Right lobe of liver (tissue), 6 donors: ENCODE results near the gene CCL5. TPM values are rescaled to one million over a fixed set of nuclear protein-coding genes. Genes with fewer than 3 reads are reported as not detected.
A peak's percentile ranks its signal among the peaks of the same experiment; 100 is the strongest.

Experiments used
- ATAC-seq, 4 donors: fragments of 200-7000 bp; cut with Tn5 transposase; one replicate each; pipeline ENCODE4 v1.9.1; 2020; ENCODE audit warnings: mild to moderate bottlenecking in 4 of 4, moderate library complexity in 4 of 4
- DNase-seq, 3 donors: peaks; one replicate each; pipeline ENCODE4 v3.0.0-alpha.2; 2020
- H3K27ac ChIP-seq, 3 donors: fragments of 200-600 bp; one replicate each; pipeline ENCODE4 v1.8.0; 2022
- H3K27me3 ChIP-seq, 2 donors: fragments of 200-600 bp; one replicate each; pipeline ENCODE4 v1.8.0; 2022
- H3K36me3 ChIP-seq, 4 donors: fragments of 200-600 bp; sonication (generic) in 1 of 4; one replicate each; pipeline versions ENCODE4 v1.5.1 to v1.8.0; 2017 to 2022; ENCODE audit warnings: control low read depth in 1 of 4
- H3K4me1 ChIP-seq, 4 donors: fragments of 200-600 bp; sonication (generic) in 1 of 4; one replicate each; pipeline versions ENCODE4 v1.5.1 to v1.8.0; 2017 to 2022; ENCODE audit warnings: control low read depth in 1 of 4
- H3K4me3 ChIP-seq, 3 donors: fragments of 200-600 bp; one replicate each; pipeline ENCODE4 v1.8.0; 2022
- H3K9me3 ChIP-seq, 4 donors: fragments of 200-600 bp; sonication (generic) in 1 of 4; one replicate each; pipeline versions ENCODE4 v1.5.1 to v1.8.0; 2017 to 2022; ENCODE audit warnings: control low read depth in 1 of 4
- CTCF ChIP-seq, 4 donors: fragments of 200-600 bp in 3 of 4; fragments of 450-650 bp in 1 of 4; IDR thresholded peaks; one replicate each; pipeline versions ENCODE4 v1.5.1 to v1.8.0; 2016 to 2022; ENCODE audit warnings: antibody characterized with exemption in 4 of 4, mild to moderate bottlenecking in 2 of 4
- POLR2A ChIP-seq: fragments of 450-650 bp; IDR thresholded peaks from one replicate; pipeline ENCODE4 v1.6.1; 2017; ENCODE audit warnings: antibody characterized with exemption, mild to moderate bottlenecking
- whole genome bisulfite sequencing: methylation state at CpG from one replicate; pipeline ENCODE4 v1.1.6; 2018; ENCODE audit warnings: low coverage, low lambda C conversion rate; ENCODE audit not compliant: insufficient coverage; ENCODE audit errors: missing lambda C conversion rate; 5-methylcytosine and 5-hydroxymethylcytosine counted together
- intact Hi-C, 2 donors: fragments of 100-400 bp; cut with DNase I; formaldehyde crosslinking; loops; one replicate each; pipeline versions ENCODE4 v1.11.2 to v1.14.1; 2022
- total RNA-seq, 6 experiments: library from RNA; depleted of rRNA in 2 of 6; stranded (reverse); fragments of >200 nt in 2 of 6; fragmentation: NEBNext Ultra II Directional in 3 of 6; extraction: Animal tissue kit (Norgen Biotek cat#: 25700) in 3 of 6; gene quantifications; one replicate each; pipeline versions ENCODE4 v1.1.0 to v1.2.4, GENCODE V29; 2016 to 2023
- donor health status: DM: no; HTN: yes; CAD: no.
- donor health status: DM: no; HTN: no; CAD: no.
- donor health status: DM: no; HTN: no; CAD: no.
- donor health status: DM: no; HTN: yes; CAD: no.
- donor health status: DM: no; HTN: yes; CAD: no.

The CCL5 gene
- total RNA-seq, 6 experiments from 2014 or later: 0.53 to 3.4 (median 2.5) TPM

GRCh38 chr17:35878361-35878760 is 1.8 kb downstream of the CCL5 start:
- no peak overlapping the region for H3K27ac ChIP-seq
- ATAC-seq (peak in 1 of 4 donors; percentile 32), DNase-seq (no peak)
- no peak overlapping the region for H3K4me3 ChIP-seq
- no peaks in the 10 kb centered on the region for H3K9me3 ChIP-seq
- TF ChIP-seq POLR2A: no peak
- no peak for TF ChIP-seq CTCF (IDR thresholded peaks at IDR 0.05)
- intact Hi-C loops: no loop called here
- WGBS: no CpG with 5 or more reads among the region's 4 CpGs
- no peaks in the 10 kb centered on the region for H3K36me3 ChIP-seq
- H3K27me3 ChIP-seq: no peaks in the 10 kb centered on the region
- no peaks in the 10 kb centered on the region for H3K4me1 ChIP-seq

- Histone ChIP-seq H3K4me1 (no peaks in the 10 kb centered on the region), H3K27ac (no peak overlapping the region), H3K4me3 (no peak overlapping the region), H3K36me3 (no peaks in the 10 kb centered on the region), H3K9me3 (no peaks in the 10 kb centered on the region), H3K27me3 (no peaks in the 10 kb centered on the region)
- ATAC-seq (no peak), DNase-seq (no peak)
- TF ChIP-seq POLR2A: no peak
- no peak for TF ChIP-seq CTCF (IDR thresholded peaks at IDR 0.05)
- intact Hi-C loops: no loop called here
These were observed 2.7 kb downstream of the CCL5 start for GRCh38 chr17:35877345-35878029.

GRCh38 chr17:35876534-35876933 is 3.6 kb downstream of the CCL5 start:
- Histone ChIP-seq H3K9me3 (no peaks in the 10 kb centered on the region), H3K27ac (no peak overlapping the region), H3K4me3 (no peak overlapping the region), H3K4me1 (no peaks in the 10 kb centered on the region), H3K27me3 (no peaks in the 10 kb centered on the region), H3K36me3 (no peaks in the 10 kb centered on the region)
- WGBS: 89% methylated on average over 3 of the region's 3 CpGs
- DNase-seq: no peak
- no peak for ATAC-seq
- intact Hi-C loops: no loop called here
- TF ChIP-seq POLR2A (no peak), CTCF (IDR thresholded peaks at IDR 0.05) (no peak)

GRCh38 chr17:35875800-35876139 is 4.4 kb downstream of the CCL5 start:
- TF ChIP-seq POLR2A (no peak), CTCF (IDR thresholded peaks at IDR 0.05) (no peak)
- Histone ChIP-seq H3K9me3 (no peaks in the 10 kb centered on the region), H3K4me1 (no peaks in the 10 kb centered on the region), H3K4me3 (no peak overlapping the region), H3K27me3 (no peaks in the 10 kb centered on the region), H3K36me3 (no peaks in the 10 kb centered on the region), H3K27ac (no peak overlapping the region)
- ATAC-seq (no peak), DNase-seq (no peak)
- 31% methylated on average over 3 of the region's 3 CpGs for WGBS
- intact Hi-C loops: no loop called here
